Skin of body (tissue), 2 donors: ENCODE results near the gene KIF11. TPM values are rescaled to one million over a fixed set of nuclear protein-coding genes. Genes with fewer than 3 reads are reported as not detected.
A peak's percentile ranks its signal among the peaks of the same experiment; 100 is the strongest.

Experiments used
- DNase-seq: peaks from one replicate; lab custom pipeline; 2025; lab: John Stamatoyannopoulos, UW
- total RNA-seq: library from RNA; depleted of rRNA; stranded (reverse); fragments of >200 nt; gene quantifications from one replicate; pipeline ENCODE4 v1.2.3, GENCODE V29; 2014

KIF11 gene
- total RNA-seq, 1 donor from 2014 or later, result 15.1 TPM

GRCh38 chr10:92677708-92678107 is 84.8 kb downstream of the KIF11 start:
- DNase-seq, result no peak

GRCh38 chr10:92678206-92678605 is 85.3 kb downstream of the KIF11 start:
- DNase-seq, result no peak

- DNase-seq, result no peak
These were observed 88.4 kb downstream of the KIF11 start for GRCh38 chr10:92681306-92681834.

GRCh38 chr10:92688573-92688926 is 95.6 kb downstream of the KIF11 start:
- no peak for DNase-seq

- DNase-seq, result no peak
These were observed 96.2 kb downstream of the KIF11 start for GRCh38 chr10:92688927-92689662.

GRCh38 chr10:92689663-92690210 is 96.8 kb downstream of the KIF11 start, which contains the start of gene HHEX:
TSS of gene HHEX (plus strand) at chr10:92689955. CDS start at chr10:92689987, 32 bp downstream.
- no peak for DNase-seq

GRCh38 chr10:92690211-92690914 is 97.4 kb downstream of the KIF11 start:
- DNase-seq, result peak; percentile 57

GRCh38 chr10:92690915-92691590 is 98.1 kb downstream of the KIF11 start:
- DNase-seq, result no peak

- no peak for DNase-seq
These were observed 98.7 kb downstream of the KIF11 start for GRCh38 chr10:92691591-92692079.

- DNase-seq, result no peak
These were observed 99.2 kb downstream of the KIF11 start for GRCh38 chr10:92692080-92692671.

- no peak for DNase-seq
These were observed 100.0 kb downstream of the KIF11 start for GRCh38 chr10:92692697-92693533.

- no peak for DNase-seq
These were observed 100.6 kb downstream of the KIF11 start for GRCh38 chr10:92693534-92693893.

- no peak for DNase-seq
These were observed 103.0 kb downstream of the KIF11 start for GRCh38 chr10:92695679-92696605.

- DNase-seq, result no peak
These were observed 103.9 kb downstream of the KIF11 start for GRCh38 chr10:92696606-92697383.

GRCh38 chr10:92697663-92698511 is 105.0 kb downstream of the KIF11 start:
- DNase-seq, result no peak

GRCh38 chr10:92699193-92699517 is 106.2 kb downstream of the KIF11 start:
- no peak for DNase-seq

GRCh38 chr10:92699518-92700381 is 106.8 kb downstream of the KIF11 start:
- DNase-seq, result peak; percentile 8
